Globus pallidus (tissue), 1 donor: ENCODE data around the gene PLB1.
"Not testable (repeated sequence)": the region's sequence is repeated elsewhere in the genome, so short reads cannot be mapped to it uniquely, and the experiment has no call there.

Experiments used
- DNase-seq: peaks from one replicate; pipeline ENCODE4 v3.0.0-alpha.2; 2015; ENCODE audit warnings: low spot score

Gene PLB1

GRCh38 chr2:28465148-28465885 is 30.5 kb upstream of the PLB1 start:
- DNase-seq = no peak

GRCh38 chr2:28469304-28469703 is 26.6 kb upstream of the PLB1 start:
- no peak for DNase-seq

GRCh38 chr2:28469947-28470535 is 25.8 kb upstream of the PLB1 start:
- no peak for DNase-seq

- DNase-seq = no peak
Observed at GRCh38 chr2:28470759-28471158, 25.1 kb upstream of the PLB1 start.

- DNase-seq = no peak
Observed at GRCh38 chr2:28471214-28471613, 24.6 kb upstream of the PLB1 start.

GRCh38 chr2:28471701-28472236 is 24.1 kb upstream of the PLB1 start:
- no peak for DNase-seq

- not testable (repeated sequence) for DNase-seq
Observed at GRCh38 chr2:28472641-28473040, 23.2 kb upstream of the PLB1 start.

- DNase-seq = no peak
Observed at GRCh38 chr2:28475088-28475595, 20.7 kb upstream of the PLB1 start.

- no peak for DNase-seq
Observed at GRCh38 chr2:28477087-28477486, 18.8 kb upstream of the PLB1 start.

GRCh38 chr2:28477645-28478044 is 18.2 kb upstream of the PLB1 start:
- no peak for DNase-seq

GRCh38 chr2:28480403-28481049 is 15.3 kb upstream of the PLB1 start:
- no peak for DNase-seq

GRCh38 chr2:28481905-28482304 is 14.0 kb upstream of the PLB1 start:
- DNase-seq = no peak

GRCh38 chr2:28484835-28485234 is 11.0 kb upstream of the PLB1 start:
- DNase-seq = no peak

- DNase-seq = no peak
Observed at GRCh38 chr2:28486526-28486925, 9.3 kb upstream of the PLB1 start.

GRCh38 chr2:28487258-28487657 is 8.6 kb upstream of the PLB1 start:
- DNase-seq = no peak

GRCh38 chr2:28488083-28488830 is 7.6 kb upstream of the PLB1 start:
- no peak for DNase-seq

GRCh38 chr2:28488858-28489575 is 6.8 kb upstream of the PLB1 start:
- DNase-seq = no peak

- DNase-seq = no peak
Observed at GRCh38 chr2:28490558-28490957, 5.3 kb upstream of the PLB1 start.

GRCh38 chr2:28492282-28492681 is 3.6 kb upstream of the PLB1 start:
- no peak for DNase-seq

- DNase-seq = no peak
Observed at GRCh38 chr2:28493636-28494035, 2.2 kb upstream of the PLB1 start.

GRCh38 chr2:28496781-28497180 is 921 bp downstream of the PLB1 start:
- no peak for DNase-seq

- DNase-seq = no peak
Observed at GRCh38 chr2:28497206-28497605, 1.3 kb downstream of the PLB1 start.
